Stimulated activated CD4-positive, alpha-beta T cell treated with anti-CD3 and anti-CD28 coated beads, Interleukin-1b, Interleukin-23, amount 100 ng/mL, for 24 hours (primary cell): ENCODE results near the gene PHIP.

Source experiments
- DNase-seq, 4 experiments: peaks; one replicate each; pipeline ENCODE4 v3.0.0-alpha.2; 2020; ENCODE audit warnings: low read depth in 4 of 4, low spot score in 1 of 4

The PHIP gene

GRCh38 chr6:79071547-79071946 is 6.5 kb downstream of the PHIP start:
- no peak for DNase-seq

GRCh38 chr6:79070206-79070825 is 7.7 kb downstream of the PHIP start:
- no peak for DNase-seq

GRCh38 chr6:79066828-79067227 is 11.2 kb downstream of the PHIP start:
- no peak for DNase-seq

GRCh38 chr6:79066330-79066729 is 11.7 kb downstream of the PHIP start:
- DNase-seq, result no peak

GRCh38 chr6:79065232-79065631 is 12.8 kb downstream of the PHIP start:
- DNase-seq, result no peak

GRCh38 chr6:79064635-79065034 is 13.4 kb downstream of the PHIP start:
- no peak for DNase-seq

GRCh38 chr6:79062708-79063107 is 15.3 kb downstream of the PHIP start:
- DNase-seq, result no peak

GRCh38 chr6:79057746-79058145 is 20.3 kb downstream of the PHIP start:
- DNase-seq, result no peak

- no peak for DNase-seq
Observed at GRCh38 chr6:79056226-79056625, 21.8 kb downstream of the PHIP start.

GRCh38 chr6:79048611-79049010 is 29.4 kb downstream of the PHIP start:
- DNase-seq, result no peak

GRCh38 chr6:79047072-79047471 is 31.0 kb downstream of the PHIP start:
- no peak for DNase-seq

GRCh38 chr6:79045966-79046365 is 32.1 kb downstream of the PHIP start:
- no peak for DNase-seq

GRCh38 chr6:79042799-79043126 is 35.3 kb downstream of the PHIP start:
- no peak for DNase-seq

- no peak for DNase-seq
Observed at GRCh38 chr6:79042088-79042798, 35.8 kb downstream of the PHIP start.

- DNase-seq, result no peak
Observed at GRCh38 chr6:79040083-79040482, 38.0 kb downstream of the PHIP start.

- DNase-seq, result no peak
Observed at GRCh38 chr6:79038061-79038460, 40.0 kb downstream of the PHIP start.

- DNase-seq, result no peak
Observed at GRCh38 chr6:79034865-79035264, 43.2 kb downstream of the PHIP start.

- no peak for DNase-seq
Observed at GRCh38 chr6:79033279-79033678, 44.8 kb downstream of the PHIP start.

- no peak for DNase-seq
Observed at GRCh38 chr6:79031821-79032590, 46.0 kb downstream of the PHIP start.

GRCh38 chr6:79030511-79030910 is 47.5 kb downstream of the PHIP start:
- DNase-seq, result no peak

- no peak for DNase-seq
Observed at GRCh38 chr6:79030023-79030422, 48.0 kb downstream of the PHIP start.

- DNase-seq, result no peak
Observed at GRCh38 chr6:79028641-79029314, 49.3 kb downstream of the PHIP start.
